K562 (cell line): ENCODE results near the gene CCDC27.

ENCODE experiments used
- CTCF ChIP-seq, 3 experiments: IDR thresholded peaks in 2 of 3; conservative IDR thresholded peaks in 1 of 3; 2 replicates each; pipeline ENCODE4 v1.5.1; 2011 to 2012; ENCODE audit warnings: low read length in 3 of 3, mild to moderate bottlenecking in 3 of 3, control low read depth in 2 of 3, improper control_type of control experiment in 1 of 3, inconsistent platforms in 1 of 3, low read depth in 1 of 3, mixed read lengths in 1 of 3, moderate library complexity in 1 of 3; ENCODE audit not compliant: insufficient read depth in 2 of 3
- EGR1 ChIP-seq: fragments of 450-650 bp; conservative IDR thresholded peaks from 2 replicates; pipeline ENCODE4 v1.6.1; 2017; ENCODE audit warnings: mild to moderate bottlenecking
- GATA2 ChIP-seq: sonication (generic); formaldehyde crosslinking; IDR thresholded peaks from 2 replicates; pipeline ENCODE4 v1.4.0; 2020; ENCODE audit warnings: mild to moderate bottlenecking, missing genetic modification reagents
- ILK ChIP-seq: fragments of 450-650 bp; IDR thresholded peaks from 2 replicates; pipeline ENCODE4 v1.6.1; 2016; ENCODE audit warnings: missing genetic modification characterization, low read depth, mild to moderate bottlenecking, missing compliant biosample characterization, moderate library complexity, borderline replicate concordance
- MED1 ChIP-seq: sonication (generic); formaldehyde crosslinking; IDR thresholded peaks from 2 replicates; pipeline ENCODE4 v1.8.1; 2023; ENCODE audit warnings: missing genetic modification reagents, borderline replicate concordance
- NR3C1 ChIP-seq: sonication (generic); formaldehyde crosslinking; IDR thresholded peaks from 2 replicates; pipeline ENCODE4 v1.8.1; 2022; ENCODE audit warnings: missing genetic modification reagents
- POLR2A ChIP-seq: fragments of 450-650 bp; conservative IDR thresholded peaks from 2 replicates; pipeline ENCODE4 v1.6.1; 2016
- SMARCA4 ChIP-seq: fragments of 450-650 bp; IDR thresholded peaks from 2 replicates; pipeline ENCODE4 v1.6.1; 2016

- no peak for TF ChIP-seq EGR1
- no peak for TF ChIP-seq GATA2 (CRISPR knock-in tag)
- TF ChIP-seq CTCF (IDR thresholded peaks at IDR 0.05 in 2 of 3, conservative IDR thresholded peaks at IDR 0.05 in 1 of 3; ENCODE audit: insufficient read depth in 2 of 3, low read depth in 1 of 3, low read length in 3 of 3), result no peak
- no peak for TF ChIP-seq ILK (tag)
- TF ChIP-seq NR3C1 (CRISPR knock-in tag), result no peak
- TF ChIP-seq SMARCA4, result no peak
- no peak for TF ChIP-seq MED1 (CRISPR knock-in tag)
- no peak for TF ChIP-seq POLR2A
Measured at GRCh38 chr1:3714284-3714741, 37.9 kb upstream of the CCDC27 start.
